Ectodermal cell (in vitro differentiated cells): ENCODE results near the gene MCM5.
"Not testable (repeated sequence)": the region's sequence is repeated elsewhere in the genome, so short reads cannot be mapped to it uniquely, and the experiment has no call there.

Source experiments
- H3K27ac ChIP-seq: 2 replicates; pipeline ENCODE4 v1.7.0; 2013; ENCODE audit warnings: mild to moderate bottlenecking, low read depth, low read length; ENCODE audit not compliant: insufficient read depth, poor library complexity, severe bottlenecking
- H3K27me3 ChIP-seq: 2 replicates; pipeline ENCODE4 v1.7.0; 2013; ENCODE audit warnings: mild to moderate bottlenecking, low read length; ENCODE audit not compliant: insufficient read depth, control insufficient read depth, poor library complexity, severe bottlenecking
- H3K36me3 ChIP-seq: one replicate; pipeline ENCODE4 v1.7.0; 2013; ENCODE audit warnings: low read length; ENCODE audit not compliant: control insufficient read depth, insufficient read depth
- H3K4me1 ChIP-seq: one replicate; pipeline ENCODE4 v1.7.0; 2013; ENCODE audit warnings: low read length; ENCODE audit not compliant: control insufficient read depth, insufficient read depth
- H3K4me3 ChIP-seq: 2 replicates; pipeline ENCODE4 v1.7.0; 2013; ENCODE audit warnings: low read depth, low read length, control low read depth; ENCODE audit not compliant: insufficient read depth
- H3K9me3 ChIP-seq: 2 replicates; pipeline ENCODE4 v1.7.0; 2013; ENCODE audit warnings: mild to moderate bottlenecking, low read length, moderate library complexity; ENCODE audit not compliant: control insufficient read depth
- WGBS, 2 experiments: methylation state at CpG; one replicate each; pipeline ENCODE4 v1.1.7; 2013; ENCODE audit warnings: missing lambda C conversion rate in 2 of 2; 5-methylcytosine and 5-hydroxymethylcytosine counted together

MCM5 gene

GRCh38 chr22:35363566-35364086 is 36.3 kb upstream of the MCM5 start:
- no peaks in the 10 kb centered on the region for H3K4me1 ChIP-seq
- no peaks in the 10 kb centered on the region for H3K9me3 ChIP-seq
- H3K27ac ChIP-seq, result no peak overlapping the region

GRCh38 chr22:35364230-35364629 is 35.7 kb upstream of the MCM5 start:
- 91 to 92% methylated on average over 7 of the region's 7 CpGs for WGBS, 2 experiments
- not testable (repeated sequence) for H3K9me3 ChIP-seq, H3K27me3 ChIP-seq, H3K36me3 ChIP-seq, H3K4me3 ChIP-seq, H3K4me1 ChIP-seq, H3K27ac ChIP-seq

More at GRCh38 chr22:35363566-35364086, 36.3 kb upstream of the MCM5 start:
- 94 to 95% methylated on average over 11 of the region's 11 CpGs for WGBS, 2 experiments
- Histone ChIP-seq H3K4me3 (no peak overlapping the region), H3K27me3 (no peaks in the 10 kb centered on the region), H3K36me3 (no peaks in the 10 kb centered on the region)

GRCh38 chr22:35367331-35367886 is 32.5 kb upstream of the MCM5 start:
- Histone ChIP-seq H3K27me3 (no peaks in the 10 kb centered on the region), H3K27ac (no peak overlapping the region), H3K36me3 (no peaks in the 10 kb centered on the region), H3K9me3 (no peaks in the 10 kb centered on the region), H3K4me3 (no peak overlapping the region), H3K4me1 (no peaks in the 10 kb centered on the region)
- 96% methylated on average over 9 of the region's 9 CpGs for WGBS, 2 experiments

GRCh38 chr22:35368386-35368785 is 31.6 kb upstream of the MCM5 start:
- H3K9me3 ChIP-seq, result no peaks in the 10 kb centered on the region
- no peaks in the 10 kb centered on the region for H3K36me3 ChIP-seq
- WGBS, 2 experiments, result 77 to 93% methylated on average over 6 of the region's 6 CpGs
- no peaks in the 10 kb centered on the region for H3K4me1 ChIP-seq
- H3K4me3 ChIP-seq, result no peak overlapping the region
- H3K27me3 ChIP-seq, result no peaks in the 10 kb centered on the region
- no peak overlapping the region for H3K27ac ChIP-seq

- Histone ChIP-seq H3K4me1 (no peaks in the 10 kb centered on the region), H3K27ac (no peak overlapping the region)
- WGBS, 2 experiments, result 76 to 77% methylated on average over 2 of the region's 2 CpGs
These were observed 29.9 kb upstream of the MCM5 start for GRCh38 chr22:35369996-35370395.

GRCh38 chr22:35373781-35374180 is 26.2 kb upstream of the MCM5 start:
- H3K27ac ChIP-seq, result no peak overlapping the region
- H3K27me3 ChIP-seq, result no peaks in the 10 kb centered on the region
- 84 to 87% methylated on average over 6 of the region's 6 CpGs for WGBS, 2 experiments
- H3K36me3 ChIP-seq, result no peaks in the 10 kb centered on the region
- peaks cover 10% of the 10 kb centered on the region for H3K4me1 ChIP-seq
- H3K9me3 ChIP-seq, result no peaks in the 10 kb centered on the region
- H3K4me3 ChIP-seq, result no peak overlapping the region

More at GRCh38 chr22:35369996-35370395, 29.9 kb upstream of the MCM5 start:
- Histone ChIP-seq H3K4me3 (no peak overlapping the region), H3K27me3 (no peaks in the 10 kb centered on the region), H3K9me3 (no peaks in the 10 kb centered on the region), H3K36me3 (no peaks in the 10 kb centered on the region)

- Histone ChIP-seq H3K4me3 (no peak overlapping the region), H3K27ac (no peak overlapping the region)
These were observed 24.9 kb upstream of the MCM5 start for GRCh38 chr22:35375031-35375430.

GRCh38 chr22:35375526-35375925 is 24.4 kb upstream of the MCM5 start:
- Histone ChIP-seq H3K27ac (no peak overlapping the region), H3K9me3 (no peaks in the 10 kb centered on the region), H3K4me3 (no peak overlapping the region), H3K36me3 (no peaks in the 10 kb centered on the region), H3K27me3 (no peaks in the 10 kb centered on the region), H3K4me1 (peaks cover 11% of the 10 kb centered on the region)
- 89 to 93% methylated on average over 8 of the region's 8 CpGs for WGBS, 2 experiments

More at GRCh38 chr22:35375031-35375430, 24.9 kb upstream of the MCM5 start:
- 94% methylated on average over 3 of the region's 3 CpGs for WGBS, 2 experiments
- Histone ChIP-seq H3K4me1 (peaks cover 10% of the 10 kb centered on the region), H3K36me3 (no peaks in the 10 kb centered on the region), H3K9me3 (no peaks in the 10 kb centered on the region), H3K27me3 (no peaks in the 10 kb centered on the region)

GRCh38 chr22:35376728-35377472 is 23.0 kb upstream of the MCM5 start:
- Histone ChIP-seq H3K27me3 (peaks cover 7% of the 10 kb centered on the region), H3K36me3 (no peaks in the 10 kb centered on the region), H3K27ac (peak overlapping the region; percentile 87), H3K4me3 (no peak overlapping the region), H3K4me1 (peaks cover 12% of the 10 kb centered on the region), H3K9me3 (no peaks in the 10 kb centered on the region)
- 10% methylated on average over 17 of the region's 17 CpGs for WGBS, 2 experiments

- H3K9me3 ChIP-seq, result no peaks in the 10 kb centered on the region
- H3K27me3 ChIP-seq, result peaks cover 7% of the 10 kb centered on the region
- H3K4me3 ChIP-seq, result no peak overlapping the region
- H3K36me3 ChIP-seq, result no peaks in the 10 kb centered on the region
- whole genome bisulfite sequencing, 2 experiments, result 33 to 42% methylated on average over 3 of the region's 3 CpGs
- H3K4me1 ChIP-seq, result peaks cover 12% of the 10 kb centered on the region
- no peak overlapping the region for H3K27ac ChIP-seq
These were observed 22.2 kb upstream of the MCM5 start for GRCh38 chr22:35377735-35378134.
